Measurements from ENCODE around the gene BPTF.
"Not testable (repeated sequence)": the region's sequence is repeated elsewhere in the genome, so short reads cannot be mapped to it uniquely, and the experiment has no call there.

The BPTF gene

GRCh38 chr17:67819722-67820121 is 5.6 kb upstream of the BPTF start:
- CTCF ChIA-PET = interaction anchor here (1.3 kb wide), 1 partner anchor 16 kb away, joined by 3 read pairs; no protein-coding TSS in a partner anchor
- POLR2A ChIA-PET = interaction anchor here (0.6 kb wide), 1 partner anchor 1102 kb away, joined by 4 read pairs; no protein-coding TSS in a partner anchor
- DNase-seq (ENCODE audit: extremely low spot score) = no peak
- no peak for TF ChIP-seq CTCF (IDR thresholded peaks at IDR 0.05; ENCODE audit: control extremely low read depth, extremely low read depth, low read depth, missing control alignments)

GRCh38 chr17:67821871-67822367 is 3.4 kb upstream of the BPTF start:
- CTCF ChIA-PET = interaction anchor here (4.4 to 4.8 kb wide), 2 partner anchors 18 to 22 kb away, joined by 37 to 38 read pairs; no protein-coding TSS in a partner anchor
- no peak for TF ChIP-seq CTCF (IDR thresholded peaks at IDR 0.05; ENCODE audit: control extremely low read depth, extremely low read depth, low read depth, missing control alignments)
- POLR2A ChIA-PET = no interaction called here
- DNase-seq (ENCODE audit: extremely low spot score) = no peak

GRCh38 chr17:67825627-67826601 is 611 bp downstream of the BPTF start:
- CTCF ChIA-PET = interaction anchor here (1.2 to 4.8 kb wide), 8 partner anchors 11 to 78 kb away, joined by 3 to 38 read pairs (median 7); no protein-coding TSS in a partner anchor
- peak; percentile 37 for DNase-seq (ENCODE audit: extremely low spot score)

DNA sequence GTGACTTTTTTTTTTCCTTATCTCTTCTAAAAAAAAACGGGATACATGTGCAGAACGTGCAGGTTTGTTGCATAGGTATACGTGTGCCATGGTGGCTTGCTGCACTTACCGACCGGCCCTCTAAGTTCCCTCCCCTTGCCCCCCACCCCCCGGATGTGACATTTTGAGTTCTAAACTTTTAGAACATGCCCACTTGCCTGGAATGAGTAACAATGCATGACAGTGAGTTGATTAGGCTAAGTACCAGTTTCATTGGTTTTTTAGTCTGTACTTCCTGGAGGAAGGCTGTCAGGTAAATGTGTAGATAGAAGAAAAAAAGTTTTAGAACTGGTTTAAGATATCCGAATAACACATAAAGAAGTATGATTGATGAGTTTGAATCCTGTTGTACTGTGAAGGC is 4.0 kb downstream of the BPTF start:
- ChIA-PET CTCF (interaction anchor here (1.1 to 2.4 kb wide), 4 partner anchors 9 to 29 kb away, joined by 3 to 9 read pairs (median 4); no protein-coding TSS in a partner anchor), POLR2A (no interaction called here)
- no peak for TF ChIP-seq CTCF (IDR thresholded peaks at IDR 0.05; ENCODE audit: control extremely low read depth, extremely low read depth, low read depth, missing control alignments)
- DNase-seq (ENCODE audit: extremely low spot score) = no peak

More at GRCh38 chr17:67825627-67826601, 611 bp downstream of the BPTF start:
- POLR2A ChIA-PET = not testable (repeated sequence)

DNA sequence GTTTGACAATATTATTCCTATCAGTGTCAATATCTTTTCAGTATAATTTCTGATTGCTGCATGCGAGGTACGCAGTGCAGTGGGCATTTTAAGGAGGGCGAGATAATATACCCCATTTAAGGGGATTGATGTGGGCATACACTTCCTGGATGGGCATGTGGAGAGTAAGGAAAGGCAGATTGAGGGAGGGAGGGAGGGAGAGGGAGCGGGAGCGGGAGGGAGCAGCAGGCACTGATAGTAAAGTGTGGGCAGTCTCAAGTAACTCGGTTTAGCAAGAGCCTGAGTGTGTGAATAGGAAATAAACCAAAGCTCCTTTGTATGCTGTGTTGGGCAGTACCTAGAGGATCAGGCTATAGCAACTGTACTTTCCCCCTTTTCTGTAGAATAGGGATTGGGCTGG is 5.1 kb downstream of the BPTF start:
- CTCF ChIA-PET = interaction anchor here (1.2 to 1.3 kb wide), 2 partner anchors 10 to 13 kb away, joined by 3 to 5 read pairs; no protein-coding TSS in a partner anchor
- POLR2A ChIA-PET = no interaction called here
- TF ChIP-seq CTCF (IDR thresholded peaks at IDR 0.05; ENCODE audit: control extremely low read depth, extremely low read depth, low read depth, missing control alignments) = no peak
- DNase-seq (ENCODE audit: extremely low spot score) = no peak

GRCh38 chr17:67831268-67831667 is 6.0 kb downstream of the BPTF start:
- no peak for TF ChIP-seq CTCF (IDR thresholded peaks at IDR 0.05; ENCODE audit: control extremely low read depth, extremely low read depth, low read depth, missing control alignments)
- ChIA-PET CTCF (interaction anchor here (1.2 to 1.3 kb wide), 2 partner anchors 9 to 12 kb away, joined by 3 to 5 read pairs; no protein-coding TSS in a partner anchor), POLR2A (interaction anchor here (0.5 kb wide), 1 partner anchor 22 kb away, joined by 7 read pairs; no protein-coding TSS in a partner anchor)
- DNase-seq (ENCODE audit: extremely low spot score) = no peak
